HL-60/S4 treated with phorbol 12-myristate 13-acetate at 8.2 ng/mL for 4 days and 3 days (cell line): ENCODE measurements around the gene COL3A1.

ENCODE experiments used
- in situ Hi-C: fragments of 300-500 bp; cut with MboI; formaldehyde crosslinking; loops from 2 replicates; pipeline ENCODE4 v1.15.0; 2022; ENCODE audit warnings: low sequenced_read_pairs

Gene COL3A1

GRCh38 chr2:189014449-189015138, 40.4 kb downstream of the COL3A1 start:
- in situ Hi-C loops = no loop called here

GRCh38 chr2:189015359-189015758, 41.2 kb downstream of the COL3A1 start:
- in situ Hi-C loops = no loop called here

GRCh38 chr2:189016311-189016861, 42.2 kb downstream of the COL3A1 start:
- in situ Hi-C loops = no loop called here

GRCh38 chr2:189018631-189019030, 44.5 kb downstream of the COL3A1 start:
- in situ Hi-C loops = no loop called here

GRCh38 chr2:189020179-189020578, 46.0 kb downstream of the COL3A1 start:
- in situ Hi-C loops = no loop called here

GRCh38 chr2:189022053-189022481, 47.9 kb downstream of the COL3A1 start:
- in situ Hi-C loops = no loop called here

GRCh38 chr2:189022492-189022891, 48.3 kb downstream of the COL3A1 start:
- in situ Hi-C loops = no loop called here

- in situ Hi-C loops = no loop called here
Measured at GRCh38 chr2:189024901-189025618, 50.9 kb downstream of the COL3A1 start.

- in situ Hi-C loops = no loop called here
Measured at GRCh38 chr2:189037518-189037917, 63.3 kb downstream of the COL3A1 start.

GRCh38 chr2:189045836-189046235, 71.7 kb downstream of the COL3A1 start:
- in situ Hi-C loops = no loop called here

GRCh38 chr2:189046320-189046719, 72.1 kb downstream of the COL3A1 start:
- in situ Hi-C loops = no loop called here

GRCh38 chr2:189047171-189047888, 73.2 kb downstream of the COL3A1 start:
- in situ Hi-C loops = no loop called here

GRCh38 chr2:189048189-189048588, 74.0 kb downstream of the COL3A1 start:
- in situ Hi-C loops = no loop called here

- in situ Hi-C loops = no loop called here
Measured at GRCh38 chr2:189049709-189050164, 75.6 kb downstream of the COL3A1 start.

GRCh38 chr2:189050165-189050712, 76.1 kb downstream of the COL3A1 start:
- in situ Hi-C loops = no loop called here

GRCh38 chr2:189056200-189057106, 82.3 kb downstream of the COL3A1 start:
- in situ Hi-C loops = no loop called here

- in situ Hi-C loops = no loop called here
Measured at GRCh38 chr2:189057316-189057715, 83.1 kb downstream of the COL3A1 start.

- in situ Hi-C loops = no loop called here
Measured at GRCh38 chr2:189060096-189060642, 86.0 kb downstream of the COL3A1 start.
